GM12864 (cell line): ENCODE results near the gene EPHA6.
"Not testable (repeated sequence)": the region's sequence is repeated elsewhere in the genome, so short reads cannot be mapped to it uniquely, and the experiment has no call there.

Source experiments
- DNase-seq: peaks from one replicate; pipeline ENCODE4 v3.0.0-alpha.2; 2011; ENCODE audit warnings: low read depth
- H3K4me3 ChIP-seq: 2 replicates; pipeline ENCODE4 v1.5.1; 2011; ENCODE audit warnings: mild to moderate bottlenecking, low read depth, low read length, control low read depth
- CTCF ChIP-seq: IDR thresholded peaks from 2 replicates; pipeline ENCODE4 v1.5.1; 2011; ENCODE audit warnings: low read depth, mild to moderate bottlenecking, moderate library complexity, low read length, control low read depth, inconsistent platforms; ENCODE audit errors: missing control alignments

The EPHA6 gene

GRCh38 chr3:97438131-97438530 is 623.7 kb downstream of the EPHA6 start:
- no peak for TF ChIP-seq CTCF
- DNase-seq: no peak
- H3K4me3 ChIP-seq: no peak overlapping the region

- TF ChIP-seq CTCF: no peak
- DNase-seq: no peak
- H3K4me3 ChIP-seq: no peak overlapping the region
These were observed 625.0 kb downstream of the EPHA6 start for GRCh38 chr3:97439373-97439772.

- TF ChIP-seq CTCF: no peak
- no peak for DNase-seq
- no peak overlapping the region for H3K4me3 ChIP-seq
These were observed 649.6 kb downstream of the EPHA6 start for GRCh38 chr3:97464035-97464434.

GRCh38 chr3:97470481-97470880 is 656.1 kb downstream of the EPHA6 start:
- no peak overlapping the region for H3K4me3 ChIP-seq

GRCh38 chr3:97479740-97480139 is 665.3 kb downstream of the EPHA6 start:
- TF ChIP-seq CTCF: no peak
- DNase-seq: no peak
- H3K4me3 ChIP-seq: no peak overlapping the region

More at GRCh38 chr3:97470481-97470880, 656.1 kb downstream of the EPHA6 start:
- DNase-seq: no peak
- no peak for TF ChIP-seq CTCF

- H3K4me3 ChIP-seq, DNase-seq: not testable (repeated sequence)
These were observed 666.4 kb downstream of the EPHA6 start for GRCh38 chr3:97480696-97481289.

- no peak for TF ChIP-seq CTCF
- DNase-seq: no peak
- no peak overlapping the region for H3K4me3 ChIP-seq
These were observed 667.0 kb downstream of the EPHA6 start for GRCh38 chr3:97481416-97481815.
